Tibial artery (tissue), 4 donors: ENCODE data around the gene RANBP3.

Source experiments
- DNase-seq, 2 donors: peaks; one replicate each; pipeline ENCODE4 v3.0.0-alpha.2; 2019
- H3K27ac ChIP-seq, 2 donors: fragments of 200-600 bp; sonication (generic) in 1 of 2; 1 replicate in 1 of 2; 2 replicates in 1 of 2; pipeline ENCODE4 v1.5.1; 2018 to 2019; ENCODE audit warnings: mild to moderate bottlenecking in 1 of 2
- H3K27me3 ChIP-seq, 2 donors: fragments of 200-600 bp; sonication (generic) in 1 of 2; one replicate each; pipeline versions ENCODE4 v1.5.1 to v1.6.0; 2016 to 2019
- H3K36me3 ChIP-seq, 3 donors: fragments of 200-600 bp; sonication (generic) in 2 of 3; one replicate each; pipeline ENCODE4 v1.5.1; 2016 to 2019; ENCODE audit warnings: mild to moderate bottlenecking in 2 of 3
- H3K4me1 ChIP-seq, 4 donors: fragments of 200-600 bp; sonication (generic) in 2 of 4; 1 replicate in 3 of 4; 2 replicates in 1 of 4; pipeline ENCODE4 v1.5.1; 2016 to 2019
- H3K4me3 ChIP-seq, 2 donors: fragments of 200-600 bp; sonication (generic) in 1 of 2; 1 replicate in 1 of 2; 2 replicates in 1 of 2; pipeline ENCODE4 v1.5.1; 2018 to 2019; ENCODE audit warnings: mild to moderate bottlenecking in 2 of 2
- H3K9me3 ChIP-seq, 3 donors: fragments of 200-600 bp; sonication (generic) in 1 of 3; one replicate each; pipeline ENCODE4 v1.5.1; 2016 to 2019
- CTCF ChIP-seq, 2 experiments: fragments of 200-600 bp in 1 of 2; fragments of 450-650 bp in 1 of 2; IDR thresholded peaks; one replicate each; pipeline ENCODE4 v1.5.1; 2017 to 2019; ENCODE audit warnings: antibody characterized with exemption in 2 of 2, mild to moderate bottlenecking in 1 of 2, moderate library complexity in 1 of 2
- intact Hi-C: fragments of 100-400 bp; cut with DNase I; formaldehyde crosslinking; loops from one replicate; pipeline ENCODE4 v1.15.0; 2023; ENCODE audit warnings: low total_unique reads

The RANBP3 gene

GRCh38 chr19:5923356-5923755 is 54.6 kb downstream of the RANBP3 start:
- H3K27ac ChIP-seq: no peak overlapping the region
- H3K9me3 ChIP-seq: no peaks in the 10 kb centered on the region
- no peaks in the 10 kb centered on the region for H3K27me3 ChIP-seq
- no peak overlapping the region for H3K4me3 ChIP-seq
- H3K4me1 ChIP-seq: peaks cover 0 to 21% (median 20%) of the 10 kb centered on the region in 4 donors
- peaks cover 69 to 100% (median 83%) of the 10 kb centered on the region in 3 donors for H3K36me3 ChIP-seq
- no peak for TF ChIP-seq CTCF (IDR thresholded peaks at IDR 0.05)
- intact Hi-C loops: no loop called here
- DNase-seq: no peak

GRCh38 chr19:5922161-5922545 is 55.8 kb downstream of the RANBP3 start:
- H3K36me3 ChIP-seq: peaks cover 77 to 100% (median 83%) of the 10 kb centered on the region in 3 donors
- DNase-seq: no peak
- H3K4me1 ChIP-seq: peaks cover 0 to 14% (median 13%) of the 10 kb centered on the region in 4 donors
- H3K4me3 ChIP-seq: no peak overlapping the region
- H3K9me3 ChIP-seq: no peaks in the 10 kb centered on the region
- no peak for TF ChIP-seq CTCF (IDR thresholded peaks at IDR 0.05)
- no peaks in the 10 kb centered on the region for H3K27me3 ChIP-seq
- intact Hi-C loops: no loop called here
- H3K27ac ChIP-seq: no peak overlapping the region

- Histone ChIP-seq H3K27me3 (no peaks in the 10 kb centered on the region), H3K36me3 (peaks cover 82 to 100% (median 88%) of the 10 kb centered on the region in 3 donors), H3K9me3 (no peaks in the 10 kb centered on the region), H3K27ac (no peak overlapping the region), H3K4me1 (peaks cover 0 to 9% (median 8%) of the 10 kb centered on the region in 4 donors), H3K4me3 (no peak overlapping the region)
- TF ChIP-seq CTCF (IDR thresholded peaks at IDR 0.05): no peak
- intact Hi-C loops: no loop called here
- no peak for DNase-seq
These were observed 56.3 kb downstream of the RANBP3 start for GRCh38 chr19:5921516-5922160.

- peaks cover 0 to 24% (median 9%) of the 10 kb centered on the region in 4 donors for H3K4me1 ChIP-seq
- intact Hi-C loops: no loop called here
- H3K36me3 ChIP-seq: peaks cover 62 to 91% (median 87%) of the 10 kb centered on the region in 3 donors
- no peak for DNase-seq
- no peaks in the 10 kb centered on the region for H3K27me3 ChIP-seq
- TF ChIP-seq CTCF (IDR thresholded peaks at IDR 0.05): no peak
- H3K4me3 ChIP-seq: no peak overlapping the region
- no peak overlapping the region for H3K27ac ChIP-seq
- no peaks in the 10 kb centered on the region for H3K9me3 ChIP-seq
These were observed 59.4 kb downstream of the RANBP3 start for GRCh38 chr19:5918463-5919079.

- H3K9me3 ChIP-seq: no peaks in the 10 kb centered on the region
- intact Hi-C loops: no loop called here
These were observed 60.4 kb downstream of the RANBP3 start for GRCh38 chr19:5917431-5918107.

More at GRCh38 chr19:5917431-5918107, 60.4 kb downstream of the RANBP3 start:
- TF ChIP-seq CTCF (IDR thresholded peaks at IDR 0.05): no peak
- Histone ChIP-seq H3K4me1 (peaks cover 0 to 24% (median 9%) of the 10 kb centered on the region in 4 donors), H3K4me3 (no peak overlapping the region), H3K36me3 (peaks cover 52 to 81% (median 77%) of the 10 kb centered on the region in 3 donors), H3K27me3 (no peaks in the 10 kb centered on the region), H3K27ac (no peak overlapping the region)
- DNase-seq: no peak
